Epithelial cell of esophagus (primary cell): ENCODE results near the gene CTXN3.
"Not testable (repeated sequence)": the region's sequence is repeated elsewhere in the genome, so short reads cannot be mapped to it uniquely, and the experiment has no call there.

Experiments
- DNase-seq: peaks from one replicate; pipeline ENCODE4 v3.0.0; 2010; ENCODE audit warnings: low read depth
- H3K4me3 ChIP-seq: 2 replicates; pipeline ENCODE4 v1.5.1; 2011; ENCODE audit warnings: mild to moderate bottlenecking, low read length, control low read depth
- CTCF ChIP-seq: IDR thresholded peaks from 2 replicates; pipeline ENCODE4 v1.5.1; 2011; ENCODE audit warnings: low read depth, mild to moderate bottlenecking, low read length, control low read depth, inconsistent platforms; ENCODE audit not compliant: insufficient read depth; ENCODE audit errors: missing control alignments

The CTXN3 gene

DNA sequence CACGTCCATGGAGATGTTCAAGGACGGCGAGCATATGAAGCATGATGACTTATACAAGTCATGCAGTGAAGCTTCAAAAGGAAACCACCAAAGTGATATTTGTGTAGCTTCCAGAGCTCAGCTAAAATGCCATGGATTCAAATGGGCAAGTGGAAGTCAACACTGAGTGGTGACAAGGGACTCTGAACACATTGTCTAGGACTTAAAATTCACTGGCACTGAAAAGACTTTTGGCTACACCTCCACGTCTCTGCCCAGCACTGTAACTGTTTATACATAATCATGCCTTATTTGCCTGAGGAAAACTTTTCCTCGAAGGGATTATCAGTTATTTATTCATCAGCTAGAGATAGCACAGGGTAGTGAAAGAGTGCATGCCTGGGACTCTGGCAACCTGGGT is 15.2 kb downstream of the CTXN3 start:
- DNase-seq = no peak
- no peak for TF ChIP-seq CTCF
- no peak overlapping the region for H3K4me3 ChIP-seq

DNA sequence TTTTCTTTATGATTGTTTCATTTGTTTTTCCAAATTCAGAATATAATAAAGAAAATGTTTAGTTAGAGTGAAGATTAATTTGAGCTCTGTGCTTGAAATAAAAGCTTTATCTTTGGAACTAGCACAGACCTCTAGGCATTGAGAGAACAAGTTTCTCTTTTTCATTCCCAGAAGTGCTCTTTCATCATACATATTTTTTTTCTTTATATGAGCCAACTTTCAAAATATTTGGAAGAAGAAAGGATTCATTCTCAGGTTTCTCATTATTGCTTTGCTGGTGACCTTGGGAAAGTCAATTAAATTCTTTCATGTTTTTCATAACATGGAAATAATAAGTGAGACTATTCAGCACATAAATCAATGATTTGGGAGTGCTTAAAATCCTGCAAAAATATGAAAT is 16.8 kb downstream of the CTXN3 start:
- TF ChIP-seq CTCF = no peak
- no peak overlapping the region for H3K4me3 ChIP-seq
- no peak for DNase-seq

DNA sequence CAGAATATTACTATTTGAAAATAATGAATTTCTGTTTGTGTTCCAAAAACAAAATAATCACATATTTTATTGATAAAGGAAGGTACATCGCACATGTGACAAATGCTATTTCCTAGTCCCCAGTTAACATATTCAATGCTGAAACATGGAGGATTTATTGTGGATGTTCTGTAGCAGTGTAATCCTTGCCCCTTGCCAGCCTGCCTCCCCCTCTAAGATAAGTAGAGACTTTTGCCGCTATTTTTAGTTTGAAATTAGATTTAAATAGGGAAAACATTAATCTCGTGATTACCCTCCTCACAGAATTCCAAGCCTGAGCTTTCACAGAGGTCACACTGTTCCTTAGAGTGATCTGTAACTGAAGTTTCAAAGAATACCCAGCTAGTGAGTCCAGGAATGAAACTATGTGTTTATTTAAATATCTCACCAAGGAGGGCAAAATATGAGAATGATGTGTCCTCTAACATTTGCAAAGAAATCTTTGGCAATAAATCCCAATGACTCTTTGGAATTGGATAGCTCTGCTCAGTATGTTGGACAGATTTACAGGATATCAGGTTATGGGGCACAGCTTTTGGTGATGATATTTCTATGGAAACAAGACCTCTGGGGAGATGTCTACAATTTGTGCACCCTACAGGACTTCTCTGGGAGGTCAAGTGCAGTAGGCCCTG is 17.3 kb downstream of the CTXN3 start:
- no peak for DNase-seq
- no peak overlapping the region for H3K4me3 ChIP-seq
- TF ChIP-seq CTCF = no peak

- TF ChIP-seq CTCF = no peak
- no peak overlapping the region for H3K4me3 ChIP-seq
- no peak for DNase-seq
These were observed 19.0 kb downstream of the CTXN3 start for GRCh38 chr5:127667926-127668325.

DNA sequence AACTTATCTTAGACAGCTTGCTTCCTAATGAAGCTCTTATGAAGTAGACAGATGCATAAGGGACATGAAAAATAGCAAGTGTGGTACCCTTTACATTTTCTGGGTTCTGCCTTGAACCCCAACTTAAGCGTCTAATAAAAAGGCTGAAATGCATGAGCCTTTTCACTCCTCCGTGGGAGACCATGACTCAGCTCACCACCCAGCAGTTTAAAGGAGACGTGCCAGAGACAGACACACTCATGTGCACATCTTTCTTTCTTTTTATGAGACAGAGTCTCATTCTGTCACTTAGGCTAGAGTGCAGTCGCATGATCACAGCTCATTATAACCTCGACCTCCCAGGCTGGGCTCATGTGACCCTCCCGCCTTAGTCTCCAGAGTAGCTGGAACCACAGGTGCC is 22.3 kb downstream of the CTXN3 start:
- TF ChIP-seq CTCF = no peak
- DNase-seq = no peak
- H3K4me3 ChIP-seq = no peak overlapping the region

- TF ChIP-seq CTCF = no peak
- no peak for DNase-seq
- no peak overlapping the region for H3K4me3 ChIP-seq
These were observed 24.4 kb downstream of the CTXN3 start for GRCh38 chr5:127673117-127673800.

DNA sequence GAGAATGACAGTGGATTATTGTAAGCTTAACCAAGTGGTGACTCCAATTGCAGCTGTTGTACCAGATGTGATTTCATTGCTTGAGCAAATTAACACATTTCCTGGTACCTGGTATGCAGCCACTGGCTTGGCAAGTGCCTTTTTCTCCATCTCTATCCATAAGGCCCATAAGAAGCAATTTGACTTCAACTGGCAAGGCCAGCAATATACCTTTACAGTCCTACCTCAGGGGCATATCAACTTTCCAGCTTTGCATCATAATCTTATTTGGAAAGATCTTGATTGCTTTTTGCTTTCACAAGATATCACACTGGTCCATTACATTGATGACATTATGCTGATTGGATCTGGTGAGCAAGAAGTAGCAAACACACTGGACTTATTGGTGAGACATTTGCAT is 28.1 kb downstream of the CTXN3 start:
- DNase-seq, H3K4me3 ChIP-seq: not testable (repeated sequence)

- DNase-seq = peak; percentile 48
- H3K4me3 ChIP-seq = not testable (repeated sequence)
These were observed 30.9 kb downstream of the CTXN3 start for GRCh38 chr5:127679691-127680330.
